GM10847 (cell line): ENCODE data around the gene SEPTIN11.

Experiments used
- POLR2A ChIP-seq: IDR thresholded peaks from 2 replicates; pipeline ENCODE4 v1.6.1; 2011; ENCODE audit not compliant: insufficient read length; ENCODE audit errors: extremely low read depth

Gene SEPTIN11

GRCh38 chr4:76949276-76950051 is at the start of gene SEPTIN11:
TSS of gene SEPTIN11 (plus strand) at chr4:76949752. CDS start at chr4:76949904, 152 bp downstream.
- TF ChIP-seq POLR2A: peak; percentile 98

DNA sequence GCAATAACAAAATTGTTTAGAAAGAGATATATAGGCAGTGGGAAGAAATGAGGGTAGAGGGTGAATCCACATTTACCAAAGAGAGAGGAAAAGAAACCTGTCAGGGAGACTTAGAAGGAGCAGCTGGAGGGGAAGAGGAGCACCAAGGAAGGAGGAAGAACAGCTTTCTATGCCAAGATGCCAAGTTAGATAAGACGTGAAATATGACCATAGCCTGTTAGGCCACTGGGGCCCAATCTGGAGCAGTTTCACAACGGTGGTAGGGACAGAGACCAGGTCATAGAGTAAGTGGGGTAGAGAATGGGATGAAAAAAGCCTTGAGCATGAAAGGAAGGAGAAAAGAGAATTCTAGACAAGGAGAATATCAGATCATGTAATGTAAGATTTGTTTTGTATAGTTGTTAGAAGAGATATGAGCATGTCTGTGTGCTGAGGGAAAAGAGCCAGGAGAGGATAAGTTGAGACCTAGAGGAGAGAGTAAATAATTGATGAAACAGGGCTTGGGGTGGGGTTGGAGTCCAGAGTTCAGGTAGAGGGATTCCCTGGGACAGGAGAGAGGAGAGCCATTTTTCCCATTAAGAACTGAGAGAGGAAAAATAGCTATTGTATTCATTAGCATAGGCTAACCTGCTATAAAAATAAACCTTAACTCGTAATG is 47.2 kb upstream of the SEPTIN11 start:
- no peak for TF ChIP-seq POLR2A

GRCh38 chr4:76904646-76905190 is 44.8 kb upstream of the SEPTIN11 start:
- TF ChIP-seq POLR2A: no peak

- no peak for TF ChIP-seq POLR2A
Measured at GRCh38 chr4:76905521-76905920, 44.0 kb upstream of the SEPTIN11 start.

- no peak for TF ChIP-seq POLR2A
Measured at GRCh38 chr4:76909711-76910110, 39.8 kb upstream of the SEPTIN11 start.

DNA sequence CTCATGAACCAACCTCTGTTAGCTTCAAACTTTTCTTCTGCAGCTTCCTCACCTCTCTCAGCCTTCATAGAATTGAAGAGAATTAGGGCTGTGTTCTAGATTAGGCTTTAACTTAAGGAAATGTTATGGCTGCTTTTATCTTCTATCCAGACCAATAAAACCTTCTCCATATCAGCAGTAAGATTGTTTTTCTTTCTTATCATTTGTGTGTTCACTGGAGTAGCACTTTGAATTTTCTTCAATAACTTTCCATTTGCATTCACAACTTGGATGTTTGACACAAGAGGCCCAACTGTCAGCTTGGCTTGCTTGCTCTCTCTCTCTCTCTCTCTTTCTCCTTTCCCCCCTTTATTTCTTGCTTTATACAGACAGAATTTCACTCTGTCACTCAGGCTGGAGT is 28.8 kb upstream of the SEPTIN11 start:
- no peak for TF ChIP-seq POLR2A

DNA sequence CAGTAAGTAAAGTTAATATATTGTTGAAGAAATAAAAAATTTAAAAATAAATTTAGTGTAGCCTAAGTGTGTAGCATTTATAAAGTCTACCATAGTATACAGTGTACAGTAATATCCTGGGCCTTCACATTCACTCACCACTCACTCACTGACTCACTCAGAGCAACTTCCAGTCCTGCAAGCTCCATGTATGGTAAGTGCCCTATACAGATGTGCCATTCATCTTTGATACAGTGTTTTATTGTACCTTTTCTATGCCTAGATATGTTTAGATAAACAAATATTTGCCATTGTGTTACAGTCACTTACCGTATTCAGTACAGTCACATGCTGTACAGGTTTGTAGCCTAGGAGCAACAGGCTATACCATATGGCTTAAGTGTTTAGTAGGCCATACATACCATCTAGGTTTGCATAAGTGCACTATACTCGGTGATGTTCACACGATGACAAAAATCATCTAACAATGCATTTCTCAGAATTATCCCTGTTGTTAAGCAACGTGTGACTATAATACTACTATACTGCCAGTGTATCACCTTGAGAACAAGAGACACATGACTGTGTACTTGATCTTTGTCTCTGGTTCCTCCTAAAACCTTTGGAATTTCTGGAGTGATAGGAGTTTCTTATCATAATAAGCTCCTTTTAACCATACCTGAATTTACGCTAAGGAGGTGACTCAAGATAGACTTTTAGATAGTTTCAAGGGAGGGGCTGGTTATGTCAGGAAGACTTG is 25.8 kb upstream of the SEPTIN11 start:
- TF ChIP-seq POLR2A: no peak

- no peak for TF ChIP-seq POLR2A
Measured at GRCh38 chr4:76926841-76927240, 22.7 kb upstream of the SEPTIN11 start.

- no peak for TF ChIP-seq POLR2A
Measured at GRCh38 chr4:76930685-76931084, 18.9 kb upstream of the SEPTIN11 start.

DNA sequence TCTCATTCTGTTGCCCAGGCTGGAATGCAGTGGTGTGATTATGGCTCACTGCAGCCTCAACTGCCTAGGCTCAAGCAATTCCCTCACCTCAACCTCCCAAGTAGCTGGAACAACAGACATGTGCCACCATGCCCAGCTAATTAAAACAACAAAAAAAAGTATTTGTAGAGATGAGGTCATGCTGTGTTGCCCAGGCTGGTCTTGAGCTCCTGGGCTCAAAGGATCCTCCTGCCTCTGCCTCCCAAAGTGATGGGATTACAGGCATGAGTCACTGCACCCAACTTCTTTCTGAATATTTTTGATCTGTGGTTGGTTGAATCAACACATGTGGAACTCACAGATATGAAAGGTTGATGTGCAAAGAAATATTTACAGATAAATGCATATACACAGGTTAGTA is 18.5 kb upstream of the SEPTIN11 start:
- no peak for TF ChIP-seq POLR2A

- TF ChIP-seq POLR2A: no peak
Measured at GRCh38 chr4:76931576-76932276, 17.8 kb upstream of the SEPTIN11 start.

DNA sequence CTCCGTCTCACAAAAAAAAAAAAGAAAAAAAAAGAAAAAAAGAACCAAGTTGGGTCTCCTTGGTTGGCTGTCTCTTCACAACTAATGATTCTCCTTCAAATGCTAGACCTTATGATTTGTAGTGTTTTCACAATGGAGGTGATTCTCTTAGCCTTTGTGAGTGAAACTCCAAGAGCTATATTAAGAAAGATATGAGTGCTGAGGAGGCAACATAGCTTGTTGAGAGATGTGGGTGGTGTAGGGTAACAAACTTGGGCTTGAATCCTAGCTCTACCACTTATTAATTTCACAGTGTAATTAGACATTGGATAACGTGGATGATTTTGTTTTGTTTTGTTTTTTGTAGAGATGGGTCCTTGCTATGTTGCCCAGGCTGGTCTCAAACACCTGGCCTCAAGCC is 10.4 kb upstream of the SEPTIN11 start:
- TF ChIP-seq POLR2A: no peak

GRCh38 chr4:76943129-76943620 is 6.4 kb upstream of the SEPTIN11 start:
- no peak for TF ChIP-seq POLR2A

DNA sequence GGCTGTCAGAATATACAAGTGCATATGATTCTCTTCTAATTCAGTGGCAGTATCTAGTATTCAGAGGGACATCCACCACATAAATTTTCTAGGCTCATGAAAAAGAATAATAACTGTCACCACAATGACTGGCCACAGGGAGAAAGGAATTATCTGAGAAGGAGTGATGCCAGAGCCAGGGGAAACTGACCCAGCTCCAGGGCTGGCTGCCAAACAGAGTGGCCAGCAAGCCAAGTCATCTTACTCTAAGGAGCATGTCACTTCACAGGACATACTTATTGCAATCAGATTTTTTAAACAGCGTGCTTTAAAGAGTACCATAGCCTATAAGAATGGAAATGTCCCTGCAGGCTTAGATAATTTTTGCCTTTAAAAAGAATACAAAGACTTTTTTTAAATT is 5.8 kb upstream of the SEPTIN11 start:
- TF ChIP-seq POLR2A: no peak

- TF ChIP-seq POLR2A: no peak
Measured at GRCh38 chr4:76947369-76947768, 2.2 kb upstream of the SEPTIN11 start.
